Naive B cell (primary cell): Measurements from ENCODE around the gene BCAN. TPM values are rescaled to one million over a fixed set of nuclear protein-coding genes. Genes with fewer than 3 reads are reported as not detected.

ENCODE experiments used
- ATAC-seq, 2 donors: fragments of 150-1000 bp; cut with Tn5 transposase; 2 replicates each; pipeline ENCODE4 v1.10.0; 2021; ENCODE audit warnings: low read depth in 2 of 2, mild to moderate bottlenecking in 2 of 2, moderate library complexity in 2 of 2
- DNase-seq: peaks from one replicate; pipeline ENCODE4 v3.0.0; 2022
- H3K27ac Mint-ChIP-seq, 6 donors: one replicate each; pipeline ENCODE4 v1.8.0; 2020 to 2022; ENCODE audit warnings: mild to moderate bottlenecking in 6 of 6, mixed read lengths in 6 of 6, moderate library complexity in 5 of 6, inconsistent platforms in 2 of 6
- H3K27me3 Mint-ChIP-seq, 3 donors: one replicate each; pipeline ENCODE4 v1.8.0; 2021 to 2022; ENCODE audit warnings: mixed read lengths in 3 of 3, mild to moderate bottlenecking in 1 of 3
- H3K36me3 Mint-ChIP-seq, 2 donors: one replicate each; pipeline ENCODE4 v1.8.0; 2020 to 2022; ENCODE audit warnings: mixed read lengths in 2 of 2, inconsistent platforms in 1 of 2, mild to moderate bottlenecking in 1 of 2
- H3K4me1 Mint-ChIP-seq, 3 donors: one replicate each; pipeline ENCODE4 v1.8.0; 2020 to 2022; ENCODE audit warnings: mixed read lengths in 3 of 3, inconsistent platforms in 1 of 3, mild to moderate bottlenecking in 1 of 3, moderate library complexity in 1 of 3
- H3K4me3 Mint-ChIP-seq, 8 donors: one replicate each; pipeline ENCODE4 v1.8.0; 2020 to 2022; ENCODE audit warnings: mild to moderate bottlenecking in 8 of 8, mixed read lengths in 8 of 8, moderate library complexity in 8 of 8, inconsistent platforms in 2 of 8
- H3K9me3 Mint-ChIP-seq, 7 donors: one replicate each; pipeline ENCODE4 v1.8.0; 2020 to 2022; ENCODE audit warnings: mixed read lengths in 7 of 7, mild to moderate bottlenecking in 5 of 7, inconsistent platforms in 2 of 7, moderate library complexity in 1 of 7
- polyA plus RNA-seq, 6 donors: library from polyadenylated mRNA; unstranded; fragments of 300-500 nt; fragmentation: Illumina TruSeq; gene quantifications; one replicate each; pipeline ENCODE4 v1.2.3, GENCODE V29; 2021; ENCODE audit warnings: low read depth in 6 of 6

BCAN gene
- polyA plus RNA-seq, 6 donors from 2014 or later = not detected

- DNase-seq (no peak), ATAC-seq (no peak)
- Mint-ChIP-seq H3K36me3 (peaks cover 5 to 7% of the 10 kb centered on the region in 2 donors), H3K27me3 (peaks cover 48 to 88% (median 74%) of the 10 kb centered on the region in 3 donors), H3K4me1 (peaks cover 25 to 36% (median 33%) of the 10 kb centered on the region in 3 donors), H3K27ac (peak overlapping the region in 1 of 6 donors; percentile 53), H3K9me3 (no peaks in the 10 kb centered on the region), H3K4me3 (no peak overlapping the region)
Observed at GRCh38 chr1:156680056-156680455, 38.1 kb downstream of the BCAN start.

GRCh38 chr1:156681196-156681960 lies 39.5 kb downstream of the BCAN start:
- DNase-seq (no peak), ATAC-seq (no peak)
- Mint-ChIP-seq H3K4me3 (peak overlapping the region in 1 of 8 donors; percentile 2), H3K4me1 (peaks cover 25 to 36% (median 33%) of the 10 kb centered on the region in 3 donors), H3K9me3 (no peaks in the 10 kb centered on the region), H3K27me3 (peaks cover 55 to 81% (median 66%) of the 10 kb centered on the region in 3 donors), H3K36me3 (peaks cover 5 to 7% of the 10 kb centered on the region in 2 donors), H3K27ac (peak overlapping the region in 2 of 6 donors; percentile 25 to 77)

GRCh38 chr1:156682166-156682890 lies 40.4 kb downstream of the BCAN start:
- peak; percentile 52 to 77 for ATAC-seq
- H3K9me3 Mint-ChIP-seq = no peaks in the 10 kb centered on the region
- peak overlapping the region in 1 of 6 donors; percentile 23 for H3K27ac Mint-ChIP-seq
- no peak for DNase-seq
- peaks cover 20 to 31% (median 30%) of the 10 kb centered on the region in 3 donors for H3K4me1 Mint-ChIP-seq
- H3K36me3 Mint-ChIP-seq = peaks cover 5 to 7% of the 10 kb centered on the region in 2 donors
- peak overlapping the region in 4 of 8 donors; percentile 2 to 31 (median 24) for H3K4me3 Mint-ChIP-seq
- H3K27me3 Mint-ChIP-seq = peaks cover 55 to 76% (median 60%) of the 10 kb centered on the region in 3 donors

GRCh38 chr1:156684227-156684782 lies 42.4 kb downstream of the BCAN start:
- Mint-ChIP-seq H3K4me3 (peak overlapping the region in 1 of 8 donors; percentile 39), H3K4me1 (peaks cover 11 to 25% (median 22%) of the 10 kb centered on the region in 3 donors), H3K9me3 (no peaks in the 10 kb centered on the region), H3K36me3 (peaks cover 0 to under 1% of the 10 kb centered on the region in 2 donors), H3K27ac (no peak overlapping the region), H3K27me3 (peaks cover 51 to 68% (median 54%) of the 10 kb centered on the region in 3 donors)
- peak in 1 of 2 donors; percentile 34 for ATAC-seq
- no peak for DNase-seq

GRCh38 chr1:156689035-156689952 lies 47.4 kb downstream of the BCAN start:
- H3K9me3 Mint-ChIP-seq = no peaks in the 10 kb centered on the region
- peak overlapping the region in 1 of 6 donors; percentile 40 for H3K27ac Mint-ChIP-seq
- H3K4me1 Mint-ChIP-seq = peaks cover 18 to 32% (median 26%) of the 10 kb centered on the region in 3 donors
- peaks cover 0 to 9% of the 10 kb centered on the region in 2 donors for H3K36me3 Mint-ChIP-seq
- no peak overlapping the region for H3K4me3 Mint-ChIP-seq
- peaks cover 49 to 72% (median 61%) of the 10 kb centered on the region in 3 donors for H3K27me3 Mint-ChIP-seq
- ATAC-seq (peak; percentile 95), DNase-seq (peak; percentile 70)

GRCh38 chr1:156689953-156690674 lies 48.2 kb downstream of the BCAN start:
- Mint-ChIP-seq H3K9me3 (no peaks in the 10 kb centered on the region), H3K36me3 (peaks cover 0 to 15% of the 10 kb centered on the region in 2 donors), H3K4me3 (peak overlapping the region in 2 of 8 donors; percentile 15 to 41), H3K27ac (peak overlapping the region in 1 of 6 donors; percentile 59), H3K27me3 (peaks cover 48 to 70% (median 60%) of the 10 kb centered on the region in 3 donors), H3K4me1 (peaks cover 18 to 32% (median 26%) of the 10 kb centered on the region in 3 donors)
- DNase-seq (no peak), ATAC-seq (no peak)

GRCh38 chr1:156690675-156691036 lies 48.7 kb downstream of the BCAN start:
- peak overlapping the region in 1 of 6 donors; percentile 59 for H3K27ac Mint-ChIP-seq

GRCh38 chr1:156691191-156691590 lies 49.3 kb downstream of the BCAN start:
- ATAC-seq = no peak
- H3K4me3 Mint-ChIP-seq = no peak overlapping the region
- peaks cover 41 to 66% (median 60%) of the 10 kb centered on the region in 3 donors for H3K27me3 Mint-ChIP-seq
- H3K4me1 Mint-ChIP-seq = peaks cover 18 to 32% (median 26%) of the 10 kb centered on the region in 3 donors
- DNase-seq = no peak
- no peaks in the 10 kb centered on the region for H3K9me3 Mint-ChIP-seq
- no peak overlapping the region for H3K27ac Mint-ChIP-seq
- peaks cover 0 to 15% of the 10 kb centered on the region in 2 donors for H3K36me3 Mint-ChIP-seq

More at GRCh38 chr1:156690675-156691036, 48.7 kb downstream of the BCAN start:
- H3K9me3 Mint-ChIP-seq = no peaks in the 10 kb centered on the region
- H3K4me3 Mint-ChIP-seq = peak overlapping the region in 1 of 8 donors; percentile 30
- H3K36me3 Mint-ChIP-seq = peaks cover 0 to 15% of the 10 kb centered on the region in 2 donors
- ATAC-seq (no peak), DNase-seq (no peak)
- peaks cover 42 to 65% (median 60%) of the 10 kb centered on the region in 3 donors for H3K27me3 Mint-ChIP-seq
- peaks cover 18 to 32% (median 26%) of the 10 kb centered on the region in 3 donors for H3K4me1 Mint-ChIP-seq

GRCh38 chr1:156691665-156692440 lies 49.9 kb downstream of the BCAN start:
- ATAC-seq = no peak

GRCh38 chr1:156692441-156692924 lies 50.6 kb downstream of the BCAN start:
- peaks cover 18 to 32% (median 26%) of the 10 kb centered on the region in 3 donors for H3K4me1 Mint-ChIP-seq
- peaks cover 0 to 24% of the 10 kb centered on the region in 2 donors for H3K36me3 Mint-ChIP-seq
- ATAC-seq = no peak
- peak overlapping the region in 3 of 6 donors; percentile 26 to 67 (median 61) for H3K27ac Mint-ChIP-seq
- no peak for DNase-seq
- H3K9me3 Mint-ChIP-seq = no peaks in the 10 kb centered on the region
- peak overlapping the region in 1 of 8 donors; percentile 66 for H3K4me3 Mint-ChIP-seq
- peaks cover 50 to 79% (median 73%) of the 10 kb centered on the region in 3 donors for H3K27me3 Mint-ChIP-seq

More at GRCh38 chr1:156691665-156692440, 49.9 kb downstream of the BCAN start:
- Mint-ChIP-seq H3K36me3 (peaks cover 0 to 17% of the 10 kb centered on the region in 2 donors), H3K4me3 (peak overlapping the region in 3 of 8 donors; percentile 5 to 64 (median 48)), H3K4me1 (peaks cover 18 to 32% (median 26%) of the 10 kb centered on the region in 3 donors), H3K27ac (peak overlapping the region in 2 of 6 donors; percentile 26 to 67), H3K9me3 (no peaks in the 10 kb centered on the region), H3K27me3 (peaks cover 45 to 72% (median 66%) of the 10 kb centered on the region in 3 donors)
- no peak for DNase-seq
